Left cardiac atrium (tissue), 4 donors: ENCODE measurements around the gene ATP5PD. TPM values are rescaled to one million over a fixed set of nuclear protein-coding genes. Genes with fewer than 3 reads are reported as not detected.
A peak's percentile ranks its signal among the peaks of the same experiment; 100 is the strongest.
"Not testable (repeated sequence)": the region's sequence is repeated elsewhere in the genome, so short reads cannot be mapped to it uniquely, and the experiment has no call there.

ENCODE experiments used
- ATAC-seq, 2 donors: fragments of 200-7000 bp; cut with Tn5 transposase; one replicate each; pipeline ENCODE4 v1.9.1; 2020; ENCODE audit warnings: mild to moderate bottlenecking in 2 of 2, moderate library complexity in 2 of 2
- DNase-seq: peaks from one replicate; pipeline ENCODE4 v3.0.0-alpha.2; 2020
- intact Hi-C, 2 donors: fragments of 100-400 bp; cut with DNase I; formaldehyde crosslinking; loops; one replicate each; pipeline versions ENCODE4 v1.14.1 to v1.15.1; 2022 to 2023
- total RNA-seq, 2 donors: library from RNA; stranded (reverse); fragmentation: NEBNext Ultra II Directional; extraction: Animal tissue kit (Norgen Biotek cat#: 25700); gene quantifications; one replicate each; pipeline ENCODE4 v1.2.1, GENCODE V29; 2021
- donor health status: DM: no; HTN: yes; CAD: no.
- donor health status: DM: no; HTN: yes; CAD: no; lungs with severe emphysema.
- donor health status: DM: yes; HTN: yes; CAD: no.
- donor health status: Dilated cardiomyopathy.

The ATP5PD gene
- total RNA-seq, 2 donors from 2014 or later: 676 to 729 TPM

DNA sequence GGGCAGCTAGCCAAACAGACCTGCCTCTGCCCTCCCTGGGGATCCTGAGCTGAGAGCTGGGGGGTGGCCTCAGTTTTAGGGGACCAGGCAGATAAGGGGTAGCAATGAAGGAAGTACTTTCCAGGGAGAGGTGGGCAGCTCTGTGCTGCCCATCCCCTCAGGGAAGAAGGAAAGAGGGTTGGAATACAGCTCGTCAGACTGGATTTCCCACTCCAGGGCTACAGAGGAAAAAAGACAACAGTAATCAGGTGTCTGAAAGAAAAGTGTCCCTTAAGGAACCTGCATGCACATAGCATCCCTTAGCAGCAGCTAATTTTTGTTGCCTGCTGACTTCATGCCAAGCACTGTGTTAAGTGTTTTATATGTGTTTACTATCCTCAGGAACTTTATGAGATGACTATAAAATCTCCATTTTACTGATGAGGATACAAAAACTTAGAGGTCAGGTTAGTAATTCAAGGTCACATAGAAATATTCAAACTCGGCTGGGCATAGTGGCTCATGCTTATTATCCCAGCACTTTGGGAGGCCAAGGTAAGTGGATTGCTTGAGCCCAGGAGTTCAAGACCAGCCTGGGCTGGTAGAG, 37.5 kb downstream of the ATP5PD start:
- DNase-seq: no peak
- intact Hi-C loops: no loop called here
- ATAC-seq: no peak

DNA sequence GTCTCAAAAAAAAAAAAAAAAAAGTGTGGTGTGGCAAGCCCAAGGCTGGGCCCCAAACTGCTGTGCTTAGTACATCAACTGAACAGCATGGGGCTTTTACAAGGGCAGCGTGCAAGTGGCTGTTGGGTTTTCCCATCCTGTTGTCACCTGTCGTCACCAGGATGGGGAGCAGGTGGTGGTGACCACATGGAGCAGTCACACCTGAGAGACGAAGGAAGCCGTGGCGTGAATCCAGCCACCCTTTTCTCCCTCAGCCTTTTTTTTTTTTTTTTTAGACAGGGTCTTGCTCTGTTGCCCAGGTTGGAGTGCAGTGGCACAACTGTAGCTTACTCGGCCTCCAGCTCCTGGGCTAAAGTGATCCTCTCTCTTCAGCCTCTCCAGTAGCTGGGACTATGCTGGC, 38.4 kb downstream of the ATP5PD start:
- DNase-seq (no peak), ATAC-seq (no peak)
- intact Hi-C loops: no loop called here

DNA sequence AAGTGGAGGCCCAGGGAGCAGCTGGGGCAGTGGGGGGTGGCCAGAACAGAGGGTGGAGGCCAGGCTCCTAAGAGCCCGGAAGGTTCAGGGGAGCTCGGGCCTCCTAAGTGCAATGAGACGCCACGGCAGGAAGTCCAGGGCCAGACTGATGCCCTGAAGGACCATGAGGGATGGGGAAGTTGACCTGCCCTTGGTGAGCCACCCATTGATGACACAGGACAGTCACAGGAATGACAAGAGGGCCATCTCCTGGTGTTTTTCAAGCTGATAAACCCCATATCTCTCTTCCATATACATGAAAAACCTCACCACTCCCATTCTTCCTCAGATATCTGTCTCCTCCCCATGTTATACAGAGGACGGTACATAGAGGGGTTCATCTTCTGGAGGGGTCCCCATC, 40.1 kb downstream of the ATP5PD start:
- no peak for DNase-seq
- no peak for ATAC-seq
- intact Hi-C loops: no loop called here

DNA sequence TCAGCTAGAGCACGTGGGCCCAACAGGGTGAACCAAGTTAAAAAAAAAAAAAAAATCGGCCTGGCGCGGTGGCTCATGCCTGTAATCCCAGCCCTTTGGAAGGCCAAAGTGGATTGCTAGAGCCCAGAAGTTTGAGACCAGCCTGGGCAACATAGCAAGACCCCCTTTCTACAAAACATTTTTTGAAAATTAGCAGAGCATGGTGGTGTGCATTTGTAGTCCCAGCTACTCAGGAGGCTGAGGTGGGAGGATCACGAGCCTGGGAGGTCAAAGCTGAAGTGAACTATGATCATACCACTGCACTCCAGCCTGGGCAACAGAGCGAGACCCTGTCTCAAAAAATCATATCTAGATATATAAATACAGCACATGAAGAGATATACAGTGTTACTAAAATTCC, 40.7 kb downstream of the ATP5PD start:
- DNase-seq, intact Hi-C loops, ATAC-seq: not testable (repeated sequence)

DNA sequence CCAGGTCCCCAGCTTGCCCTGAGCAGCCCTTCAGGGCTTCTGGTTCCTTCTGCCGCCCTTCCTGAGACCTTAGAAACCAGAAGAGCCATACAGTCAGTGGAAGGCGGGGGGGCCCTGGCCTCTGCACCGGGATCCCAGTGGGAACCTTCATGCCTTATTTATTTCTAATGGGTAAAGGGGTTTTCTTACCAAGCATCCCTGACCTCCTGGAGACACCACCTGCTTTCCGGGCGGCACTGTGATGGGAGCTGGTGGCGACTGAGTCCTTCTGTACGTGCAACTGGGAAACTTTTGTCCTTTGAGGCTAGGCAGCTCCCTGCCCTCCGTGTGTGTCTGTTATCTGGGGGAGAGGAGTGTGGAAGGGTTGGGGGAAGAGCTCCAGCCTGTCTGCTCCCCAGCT, 41.5 kb downstream of the ATP5PD start:
- no peak for ATAC-seq
- intact Hi-C loops: no loop called here
- DNase-seq: no peak

DNA sequence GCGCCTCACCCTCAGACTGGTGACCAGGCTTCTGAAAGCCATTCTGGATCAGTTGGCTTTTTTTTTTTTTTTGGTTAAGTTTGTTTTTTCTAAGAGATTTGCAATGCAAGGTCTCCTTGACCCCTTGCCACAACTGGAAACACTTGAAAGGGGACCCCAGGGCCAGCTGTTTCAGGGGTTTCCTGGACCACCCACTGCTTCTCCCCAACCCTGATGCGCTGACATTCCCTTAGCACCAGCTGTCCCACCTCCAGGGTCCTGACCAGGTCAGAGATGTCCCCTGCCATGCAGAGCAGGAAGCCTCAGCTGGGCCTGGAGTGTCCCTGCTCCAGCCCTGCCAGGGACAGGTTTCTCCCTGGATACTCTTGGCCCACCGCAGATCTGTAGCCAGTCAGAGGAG, 42.4 kb downstream of the ATP5PD start:
- DNase-seq (no peak), ATAC-seq (no peak)
- intact Hi-C loops: no loop called here

DNA sequence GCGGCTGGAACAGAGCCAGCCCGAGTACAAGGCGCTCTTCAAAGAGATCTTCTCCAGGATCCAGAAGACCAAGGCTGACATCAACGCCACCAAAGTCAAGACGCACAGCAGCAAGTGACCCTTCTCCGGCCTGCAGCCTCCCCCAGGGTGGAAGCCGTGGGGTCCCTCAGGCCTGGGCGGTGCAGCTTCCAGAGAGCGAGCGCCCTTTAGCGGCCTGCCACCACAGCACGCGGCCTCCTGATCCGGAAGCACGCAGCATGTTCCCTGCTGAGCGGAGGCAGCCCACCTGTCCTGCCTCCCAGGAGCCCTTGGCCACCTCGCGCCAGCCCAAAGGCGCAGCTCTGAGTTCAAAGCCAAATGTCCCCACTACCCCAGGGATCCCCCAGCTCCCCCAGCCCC, 42.8 kb downstream of the ATP5PD start:
- no peak for ATAC-seq
- intact Hi-C loops: no loop called here
- DNase-seq: no peak

DNA sequence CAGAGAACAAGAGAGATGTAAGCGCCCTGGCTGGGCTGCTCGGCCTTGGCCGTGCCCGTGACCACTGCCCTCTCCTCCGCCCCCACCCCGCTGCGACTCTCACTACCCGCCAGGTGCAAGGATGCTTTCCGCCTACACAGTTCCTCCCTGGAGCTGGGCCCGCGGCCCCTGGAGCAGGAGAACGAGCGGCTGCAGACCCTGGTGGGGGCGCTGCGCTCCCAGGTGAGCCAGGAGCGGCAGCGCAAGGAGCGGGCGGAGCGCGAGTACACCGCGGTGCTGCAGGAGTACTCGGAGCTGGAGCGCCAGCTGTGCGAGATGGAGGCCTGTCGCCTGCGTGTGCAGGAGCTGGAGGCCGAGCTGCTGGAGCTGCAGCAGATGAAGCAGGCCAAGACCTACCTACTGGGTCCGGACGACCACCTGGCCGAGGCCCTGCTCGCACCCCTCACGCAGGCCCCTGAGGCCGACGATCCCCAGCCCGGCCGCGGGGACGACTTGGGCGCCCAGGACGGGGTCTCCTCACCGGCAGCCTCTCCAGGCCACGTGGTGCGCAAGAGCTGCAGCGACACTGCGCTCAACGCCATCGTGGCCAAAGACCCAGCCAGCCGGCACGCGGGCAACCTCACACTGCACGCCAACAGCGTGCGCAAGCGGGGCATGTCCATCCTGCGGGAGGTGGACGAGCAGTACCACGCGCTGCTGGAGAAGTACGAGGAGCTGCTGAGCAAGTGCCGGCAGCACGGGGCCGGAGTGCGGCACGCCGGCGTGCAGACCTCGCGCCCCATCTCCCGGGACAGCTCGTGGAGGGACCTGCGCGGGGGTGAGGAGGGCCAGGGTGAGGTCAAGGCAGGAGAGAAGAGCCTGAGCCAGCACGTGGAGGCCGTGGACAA, 43.5 kb downstream of the ATP5PD start:
- intact Hi-C loops: no loop called here
- ATAC-seq: no peak

DNA sequence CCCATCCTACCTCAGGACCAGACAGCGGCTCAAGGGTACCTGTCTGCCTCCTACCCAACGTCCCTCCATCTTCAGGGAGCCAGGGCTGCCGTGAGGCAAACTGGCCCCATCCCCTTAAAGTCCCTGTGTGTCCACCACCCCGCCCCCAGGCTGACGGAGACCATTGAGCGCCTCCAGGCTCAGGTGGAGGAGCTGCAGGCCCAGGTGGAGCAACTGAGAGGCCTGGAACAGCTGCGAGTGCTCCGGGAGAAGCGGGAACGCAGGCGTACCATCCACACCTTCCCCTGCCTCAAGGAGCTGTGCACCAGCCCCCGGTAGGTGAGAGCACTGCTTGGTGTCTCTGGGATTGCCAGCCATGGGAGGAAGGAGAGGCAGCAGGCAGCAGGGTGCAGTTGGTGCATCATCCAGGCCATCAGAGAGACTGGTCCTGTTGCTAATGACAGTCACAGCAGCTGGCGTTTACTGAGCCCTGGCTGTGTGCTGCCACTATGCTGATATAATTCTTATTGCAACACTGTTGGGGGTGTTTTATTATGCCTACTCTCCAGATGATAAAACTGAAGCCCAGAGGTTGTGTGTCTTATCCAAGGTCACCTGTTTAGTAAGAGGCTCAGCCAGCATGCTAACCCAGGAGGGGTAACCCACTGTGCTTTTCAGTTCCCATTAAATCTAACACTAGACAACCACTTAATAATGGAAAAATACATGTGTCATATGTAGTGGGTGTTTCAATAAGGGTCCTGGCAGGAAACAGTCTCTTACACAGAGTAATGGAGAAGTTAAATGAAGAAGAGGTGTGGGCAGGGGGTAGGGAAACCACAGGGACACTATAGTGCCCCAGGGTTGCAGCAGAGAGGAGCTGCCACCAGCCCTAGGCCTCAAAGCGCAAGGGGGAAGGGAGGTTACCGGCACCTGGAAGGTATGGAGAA, 44.6 kb downstream of the ATP5PD start:
- ATAC-seq: no peak
- DNase-seq: no peak

More for the DNA sequence above, 43.5 kb downstream of the ATP5PD start:
- no peak for DNase-seq

DNA sequence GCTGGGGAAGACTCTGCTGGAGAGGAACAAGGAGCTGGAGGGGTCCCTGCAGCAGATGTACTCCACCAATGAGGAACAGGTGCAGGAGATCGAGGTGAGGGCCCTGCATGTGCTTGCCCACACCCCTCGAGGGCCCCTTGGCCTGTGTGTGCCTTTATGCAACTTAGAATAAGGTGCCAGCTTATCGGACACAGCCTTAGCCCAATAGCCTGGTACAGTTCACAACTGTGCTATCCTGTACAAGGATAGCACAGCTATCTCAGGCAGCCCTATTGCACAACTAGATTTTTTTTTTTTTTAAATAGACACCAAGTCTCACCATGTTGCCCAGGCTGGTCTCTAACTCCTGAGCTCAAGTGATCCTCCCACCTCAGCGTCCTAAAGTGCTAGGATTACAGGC, 47.2 kb downstream of the ATP5PD start:
- intact Hi-C loops: no loop called here
- ATAC-seq (peak; percentile 15 to 68), DNase-seq (no peak)

More for the DNA sequence above, 44.6 kb downstream of the ATP5PD start:
- intact Hi-C loops: no loop called here

DNA sequence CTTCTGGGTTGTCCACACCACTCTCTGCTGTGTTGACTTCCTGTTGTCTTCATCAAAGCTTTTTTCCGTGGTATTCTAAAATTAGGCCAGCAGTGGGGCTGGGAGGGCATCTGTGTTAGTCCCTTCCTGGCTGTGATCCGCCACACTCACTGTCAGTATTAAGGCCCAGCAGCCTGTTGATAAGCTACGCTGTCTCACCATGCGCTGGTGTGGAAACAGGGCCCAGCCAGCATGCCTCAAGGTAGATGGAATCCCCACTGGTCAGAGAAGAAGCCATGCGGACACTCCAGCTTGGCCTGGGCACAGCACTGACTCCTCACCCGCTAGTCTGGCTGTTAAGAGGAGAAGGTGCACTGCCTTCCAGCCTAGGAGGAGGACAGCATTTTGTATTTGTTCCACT, 48.0 kb downstream of the ATP5PD start:
- intact Hi-C loops: no loop called here
- ATAC-seq (peak; percentile 82), DNase-seq (no peak)

DNA sequence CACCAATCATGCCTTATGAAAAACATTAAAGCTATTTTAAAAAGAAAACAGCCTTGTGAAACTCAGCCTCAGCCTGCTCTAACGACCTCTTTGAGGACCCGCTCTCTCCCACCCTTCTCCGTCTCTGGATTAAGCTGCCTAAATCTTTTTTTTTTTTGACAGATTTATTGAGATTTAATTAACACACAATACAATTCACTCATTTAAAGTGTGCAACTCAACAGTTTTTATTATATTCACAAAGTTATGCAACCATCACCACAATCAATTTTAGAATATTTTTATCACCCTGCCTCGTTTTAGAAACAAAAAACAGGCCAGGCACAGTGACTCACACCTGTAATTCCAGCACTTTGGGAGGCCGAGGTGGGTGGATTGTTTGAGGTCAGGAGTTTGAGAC, 50.9 kb downstream of the ATP5PD start:
- intact Hi-C loops: no loop called here
- no peak for DNase-seq
- ATAC-seq: no peak

DNA sequence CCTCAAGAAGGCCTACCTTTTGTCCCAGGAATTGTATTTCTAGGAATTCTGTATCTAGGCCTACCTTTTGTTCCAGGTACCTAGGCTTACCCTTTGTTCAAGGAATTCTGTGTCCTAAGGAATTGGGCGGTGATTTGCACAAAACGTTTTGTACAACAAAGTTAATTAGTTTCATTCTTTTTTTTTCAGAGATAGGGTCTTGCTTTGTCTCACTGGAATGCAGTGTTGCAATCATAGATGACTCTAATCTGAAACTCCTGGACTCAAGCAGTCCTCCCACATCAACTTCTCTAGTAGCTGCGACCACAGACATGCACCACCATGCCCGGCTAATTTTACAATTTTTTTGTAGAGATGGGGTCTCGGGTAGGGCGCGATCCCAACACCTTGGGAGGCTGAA, 52.3 kb downstream of the ATP5PD start:
- intact Hi-C loops: no loop called here
- ATAC-seq: no peak

DNA sequence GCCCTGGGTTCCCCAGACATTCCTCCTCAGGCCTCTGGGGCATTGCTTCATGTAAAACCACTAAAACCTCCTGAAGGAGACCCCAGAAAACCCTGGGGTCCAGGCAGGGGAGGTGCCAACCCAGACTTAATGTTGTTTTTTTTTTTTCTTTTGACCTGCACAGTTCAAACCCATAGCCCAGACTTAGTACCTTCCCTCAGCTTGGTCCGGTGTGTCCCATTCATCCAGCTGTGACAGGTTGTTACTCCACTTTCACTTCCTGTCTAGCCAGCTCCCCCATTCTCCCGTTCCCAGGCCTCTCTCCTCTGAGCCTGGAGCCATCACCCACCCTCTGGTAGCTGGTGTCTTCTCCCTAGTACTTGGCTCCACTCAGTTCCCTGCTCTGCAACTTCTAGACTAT, 54.5 kb downstream of the ATP5PD start:
- DNase-seq (no peak), ATAC-seq (no peak)
- intact Hi-C loops: no loop called here

More for the DNA sequence above, 52.3 kb downstream of the ATP5PD start:
- DNase-seq: no peak

DNA sequence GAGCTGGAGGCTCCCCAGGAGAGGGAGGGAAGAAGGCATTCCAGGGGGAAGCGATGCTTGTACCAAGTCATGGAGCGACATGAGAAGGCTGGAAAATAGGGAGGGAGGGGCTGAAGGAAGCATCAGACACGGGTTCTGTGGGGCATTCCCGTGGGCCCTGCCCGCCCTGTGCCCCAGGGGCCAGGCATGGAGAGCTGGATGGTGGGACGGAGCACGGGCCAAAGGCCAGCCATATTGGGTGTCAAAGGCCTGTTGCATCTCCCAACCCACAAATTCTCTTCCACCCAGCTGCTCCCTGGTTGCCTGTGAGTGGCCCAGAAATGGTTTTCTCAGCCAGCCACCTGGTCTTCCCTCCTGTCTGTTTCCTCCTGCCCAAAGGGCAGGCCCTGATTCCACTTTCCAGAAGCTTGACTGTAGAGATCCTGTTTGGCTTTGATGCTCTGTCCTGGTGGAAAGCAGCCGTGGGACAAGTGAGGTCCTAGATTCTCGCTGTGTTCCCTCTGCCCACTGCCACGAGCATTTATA, 56.1 kb downstream of the ATP5PD start:
- intact Hi-C loops: no loop called here
- no peak for DNase-seq
- ATAC-seq: no peak

Other genes starting within 250 kb of the ATP5PD start
- 10 to 100 TPM; 25.2 to 38.8 TPM for gene GRIN2C, start 187.1 kb downstream of the ATP5PD start, total RNA-seq
- 1 to 10 TPM; 6.6 to 8.1 TPM for gene FDXR, start 174.0 kb downstream of the ATP5PD start, total RNA-seq
- gene FADS6, start 153.3 kb downstream of the ATP5PD start, total RNA-seq: not detected
- gene USH1G, start 123.7 kb downstream of the ATP5PD start, total RNA-seq: under 1 TPM; 0.21 to 0.47 TPM
- not detected for gene OTOP2, start 122.7 kb downstream of the ATP5PD start, total RNA-seq
- gene OTOP3, start 111.1 kb downstream of the ATP5PD start, total RNA-seq: not detected
- 1 to 10 TPM; 7.4 to 8.2 TPM for gene HID1, start 74.2 kb downstream of the ATP5PD start, total RNA-seq
- 10 to 100 TPM; 13.8 to 15.2 TPM for gene CDR2L, start 59.3 kb downstream of the ATP5PD start, total RNA-seq
- 10 to 100 TPM; 38.1 to 46.7 TPM for gene MRPL58, start 34.3 kb downstream of the ATP5PD start, total RNA-seq
- gene KCTD2, start 256 bp upstream of the ATP5PD start, total RNA-seq: 10 to 100 TPM; 21.4 to 26.2 TPM
- gene SLC16A5, start 41.0 kb upstream of the ATP5PD start, total RNA-seq: 10 to 100 TPM in 1 of 2 donors, 1 to 10 TPM in 1; 7.2 to 14.3 TPM
- 1 to 10 TPM; 5.8 to 6.7 TPM for gene ARMC7, start 63.0 kb upstream of the ATP5PD start, total RNA-seq
- gene NT5C, start 84.8 kb upstream of the ATP5PD start, total RNA-seq: 10 to 100 TPM; 27.2 to 28.4 TPM
- 10 to 100 TPM; 16.4 to 19.7 TPM for gene JPT1, start 107.5 kb upstream of the ATP5PD start, total RNA-seq
- 100 to 1,000 TPM; 231 to 246 TPM for gene SUMO2, start 136.0 kb upstream of the ATP5PD start, total RNA-seq
- 10 to 100 TPM; 28.6 to 37.9 TPM for gene NUP85, start 158.7 kb upstream of the ATP5PD start, total RNA-seq
- 10 to 100 TPM; 23.0 to 24.5 TPM for gene GGA3, start 214.6 kb upstream of the ATP5PD start, total RNA-seq
- 100 to 1,000 TPM in 1 of 2 donors, 10 to 100 TPM in 1; 85.4 to 103 TPM for gene MRPS7, start 214.9 kb upstream of the ATP5PD start, total RNA-seq
- gene MIF4GD, start 224.3 kb upstream of the ATP5PD start, total RNA-seq: 10 to 100 TPM; 13.8 to 17.7 TPM
- gene SLC25A19, start 242.5 kb upstream of the ATP5PD start, total RNA-seq: 10 to 100 TPM; 15.2 to 21.0 TPM